Measurements from ENCODE around the gene CBLC.
A peak's percentile ranks its signal among the peaks of the same experiment; 100 is the strongest.

Gene CBLC

GRCh38 chr19:44795398-44795987, 17.8 kb downstream of the CBLC start:
- no peak for DNase-seq (ENCODE audit: extremely low read depth in 1 of 2, low read depth in 1 of 2)

- DNase-seq (ENCODE audit: extremely low read depth in 1 of 2, low read depth in 1 of 2) = no peak
Measured at GRCh38 chr19:44796701-44797115, 19.0 kb downstream of the CBLC start.

- no peak for DNase-seq (ENCODE audit: extremely low read depth in 1 of 2, low read depth in 1 of 2)
Measured at GRCh38 chr19:44799627-44800346, 22.1 kb downstream of the CBLC start.

GRCh38 chr19:44800461-44800860, 22.8 kb downstream of the CBLC start:
- DNase-seq (ENCODE audit: extremely low read depth in 1 of 2, low read depth in 1 of 2) = peak; percentile 46 to 76

DNA sequence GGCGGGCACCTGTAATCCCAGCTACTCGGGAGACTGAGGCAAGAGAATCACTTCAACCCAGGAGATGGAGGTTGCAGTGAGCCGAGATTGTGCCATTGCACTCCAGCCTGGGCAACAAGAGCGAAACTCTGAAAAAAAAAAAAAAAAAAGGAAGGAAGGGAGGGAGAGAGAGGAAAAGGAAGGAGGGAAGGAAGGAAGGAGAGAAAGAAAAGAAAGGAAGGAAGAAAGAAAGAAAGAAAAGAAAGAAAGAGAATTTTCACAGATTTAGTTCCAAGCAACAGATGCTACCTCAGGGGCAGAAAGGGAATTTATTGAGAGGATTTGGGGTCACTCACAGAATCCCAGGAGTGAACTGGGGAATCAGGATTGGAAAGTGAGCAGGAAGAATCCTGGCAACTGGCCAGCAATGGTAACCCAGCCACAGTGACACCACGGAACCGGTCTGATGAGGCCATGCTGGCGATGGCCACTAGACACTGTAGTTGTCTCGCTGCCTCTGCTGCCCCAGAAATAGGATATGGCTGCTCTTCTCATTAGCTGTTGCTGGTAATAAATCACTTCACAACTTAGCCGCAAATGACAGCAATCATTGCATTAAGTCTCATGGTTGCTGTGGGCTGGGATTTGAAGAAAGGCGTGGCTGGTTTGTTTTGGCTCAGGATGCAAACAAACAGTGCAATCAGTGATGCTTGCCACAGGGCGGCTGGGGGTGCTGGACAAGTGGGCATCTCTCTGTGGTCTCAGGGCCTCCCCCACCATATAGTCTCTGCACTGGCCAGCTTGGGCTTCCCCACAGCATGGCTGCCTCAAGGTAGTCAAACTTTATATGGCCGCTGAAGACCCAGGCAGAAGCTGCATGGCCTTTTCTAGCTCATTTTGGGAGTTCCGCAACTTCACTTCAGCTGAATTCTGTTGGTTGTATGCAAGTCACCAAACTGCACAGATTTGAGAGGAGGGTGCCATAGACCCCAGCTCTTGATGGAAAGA, 26.0 kb downstream of the CBLC start:
- no peak for DNase-seq (ENCODE audit: extremely low read depth in 1 of 2, low read depth in 1 of 2)

GRCh38 chr19:44806291-44806690, 28.6 kb downstream of the CBLC start:
- DNase-seq (ENCODE audit: extremely low read depth in 1 of 2, low read depth in 1 of 2) = no peak

DNA sequence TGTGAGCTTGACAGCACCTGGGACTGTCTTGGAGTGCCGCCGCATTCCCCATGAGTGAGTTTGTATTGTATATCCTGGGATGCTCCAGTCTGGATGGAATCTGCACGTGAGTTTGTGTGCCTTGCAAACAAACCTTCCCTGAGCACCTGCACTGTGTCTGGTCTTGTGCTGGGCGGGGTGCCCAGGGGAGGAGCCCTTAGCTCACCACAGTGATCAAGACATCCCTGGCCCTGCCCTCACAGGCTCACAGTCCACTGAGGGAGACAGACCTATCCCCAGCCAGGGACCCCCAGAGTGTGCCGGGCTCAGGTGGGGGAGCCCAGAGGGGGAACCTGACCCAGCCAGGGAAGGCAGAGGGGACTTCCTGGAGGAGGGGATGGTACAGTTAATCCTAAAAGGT, 29.5 kb downstream of the CBLC start:
- no peak for DNase-seq (ENCODE audit: extremely low read depth in 1 of 2, low read depth in 1 of 2)

- no peak for DNase-seq (ENCODE audit: extremely low read depth in 1 of 2, low read depth in 1 of 2)
Measured at GRCh38 chr19:44807652-44808462, 30.2 kb downstream of the CBLC start.

- no peak for DNase-seq (ENCODE audit: extremely low read depth in 1 of 2, low read depth in 1 of 2)
Measured at GRCh38 chr19:44808463-44809371, 31.0 kb downstream of the CBLC start, which contains the start of gene BCAM. Gene BCAM (plus strand): TSS chr19:44809103. CDS start chr19:44809125, 22 bp downstream.

- no peak for DNase-seq (ENCODE audit: extremely low read depth in 1 of 2, low read depth in 1 of 2)
Measured at GRCh38 chr19:44809577-44810233, 32.0 kb downstream of the CBLC start.

DNA sequence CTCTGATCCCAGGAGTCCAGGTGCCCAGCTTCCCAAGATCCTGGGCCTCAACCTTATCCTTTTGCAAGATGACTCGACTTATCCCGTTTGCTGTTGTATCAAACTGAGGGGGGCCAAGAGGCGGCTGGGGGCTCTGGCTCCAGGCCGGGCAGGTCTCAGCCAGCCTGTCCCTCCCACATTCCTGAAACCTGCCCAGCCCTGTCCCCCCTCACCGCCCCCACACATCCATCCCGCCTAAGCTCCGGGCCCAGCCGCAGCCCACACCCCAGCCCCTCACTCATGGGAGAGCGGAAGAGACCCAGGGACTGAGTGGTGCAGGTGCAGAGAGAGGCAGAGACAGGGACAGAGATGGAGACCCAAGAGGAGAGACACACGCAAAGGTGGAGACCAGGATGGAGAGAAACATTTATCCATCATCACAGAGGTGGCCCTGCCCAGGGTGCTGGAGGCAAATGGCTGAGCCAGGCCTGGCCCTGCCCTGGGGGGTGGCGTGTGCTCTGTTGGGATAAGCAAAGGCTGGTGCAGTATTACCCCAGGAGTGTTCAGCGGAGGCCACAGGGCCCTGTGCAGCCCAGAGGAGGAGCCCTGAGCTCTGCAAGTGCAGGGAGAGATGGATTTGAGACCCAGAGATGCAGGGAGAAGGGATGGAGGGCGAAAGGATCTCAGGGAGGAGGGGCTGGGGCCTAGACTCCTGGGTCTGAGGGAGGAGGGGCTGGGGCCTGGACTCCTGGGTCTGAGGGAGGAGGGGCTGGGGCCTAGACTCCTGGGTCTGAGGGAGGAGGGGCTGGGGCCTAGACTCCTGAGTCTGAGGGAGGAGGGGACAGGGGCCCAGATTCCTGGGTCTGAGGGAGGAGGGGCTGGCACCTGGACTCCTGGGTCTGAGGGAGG, 32.8 kb downstream of the CBLC start:
- no peak for DNase-seq (ENCODE audit: extremely low read depth in 1 of 2, low read depth in 1 of 2)

DNA sequence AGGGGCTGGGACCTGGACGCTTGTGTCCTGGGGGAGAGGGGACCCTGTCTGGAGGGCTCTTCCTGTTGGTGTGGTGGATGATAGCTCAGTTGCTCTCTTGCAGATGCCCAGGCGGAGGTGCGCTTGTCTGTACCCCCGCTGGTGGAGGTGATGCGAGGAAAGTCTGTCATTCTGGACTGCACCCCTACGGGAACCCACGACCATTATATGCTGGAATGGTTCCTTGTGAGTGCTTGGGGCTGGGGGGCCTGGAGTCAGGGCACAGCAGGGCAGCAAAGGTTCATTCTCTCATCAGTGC, 33.4 kb downstream of the CBLC start:
- no peak for DNase-seq (ENCODE audit: extremely low read depth in 1 of 2, low read depth in 1 of 2)

DNA sequence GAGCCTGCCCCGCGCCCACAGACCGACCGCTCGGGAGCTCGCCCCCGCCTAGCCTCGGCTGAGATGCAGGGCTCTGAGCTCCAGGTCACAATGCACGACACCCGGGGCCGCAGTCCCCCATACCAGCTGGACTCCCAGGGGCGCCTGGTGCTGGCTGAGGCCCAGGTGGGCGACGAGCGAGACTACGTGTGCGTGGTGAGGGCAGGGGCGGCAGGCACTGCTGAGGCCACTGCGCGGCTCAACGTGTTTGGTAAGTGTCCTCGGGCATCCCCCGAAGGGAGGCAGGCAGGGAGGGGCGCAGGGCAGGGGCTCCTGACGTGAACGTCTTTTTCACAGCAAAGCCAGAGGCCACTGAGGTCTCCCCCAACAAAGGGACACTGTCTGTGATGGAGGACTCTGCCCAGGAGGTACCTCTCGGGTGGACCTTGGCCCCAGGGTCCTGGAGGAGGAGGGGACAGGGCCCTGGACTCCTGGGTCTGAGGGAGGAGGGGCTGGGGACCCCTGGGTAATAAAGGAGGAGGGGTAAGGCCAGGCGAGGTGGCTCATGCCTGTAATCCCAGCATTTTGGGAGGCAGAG, 34.5 kb downstream of the CBLC start:
- DNase-seq (ENCODE audit: extremely low read depth in 1 of 2, low read depth in 1 of 2) = no peak

DNA sequence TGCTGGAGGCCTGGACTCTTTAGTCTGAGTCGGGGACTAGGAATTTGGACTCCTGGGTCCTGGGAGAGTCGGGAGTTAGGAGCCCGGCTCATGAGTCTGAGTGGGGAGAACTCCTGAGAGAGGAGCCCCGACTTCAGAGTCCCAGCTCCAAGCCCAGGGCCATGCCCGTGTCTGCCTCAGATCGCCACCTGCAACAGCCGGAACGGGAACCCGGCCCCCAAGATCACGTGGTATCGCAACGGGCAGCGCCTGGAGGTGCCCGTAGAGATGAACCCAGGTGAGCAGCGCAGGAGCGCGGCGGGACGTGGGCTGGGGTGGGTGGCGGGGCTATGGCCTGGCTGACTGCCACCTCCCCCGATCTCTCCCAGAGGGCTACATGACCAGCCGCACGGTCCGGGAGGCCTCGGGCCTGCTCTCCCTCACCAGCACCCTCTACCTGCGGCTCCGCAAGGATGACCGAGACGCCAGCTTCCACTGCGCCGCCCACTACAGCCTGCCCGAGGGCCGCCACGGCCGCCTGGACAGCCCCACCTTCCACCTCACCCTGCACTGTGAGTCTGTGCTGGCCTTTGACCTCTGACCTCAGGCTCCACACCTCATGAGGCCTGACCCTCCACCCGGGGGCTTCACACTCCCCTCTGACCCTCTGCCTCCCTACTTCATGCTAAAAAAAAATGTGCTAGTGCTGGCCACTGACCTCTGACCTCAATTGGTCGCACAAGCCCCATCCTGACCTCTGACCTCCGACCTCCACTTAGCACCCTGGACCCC, 35.6 kb downstream of the CBLC start:
- DNase-seq (ENCODE audit: extremely low read depth in 1 of 2, low read depth in 1 of 2) = no peak

DNA sequence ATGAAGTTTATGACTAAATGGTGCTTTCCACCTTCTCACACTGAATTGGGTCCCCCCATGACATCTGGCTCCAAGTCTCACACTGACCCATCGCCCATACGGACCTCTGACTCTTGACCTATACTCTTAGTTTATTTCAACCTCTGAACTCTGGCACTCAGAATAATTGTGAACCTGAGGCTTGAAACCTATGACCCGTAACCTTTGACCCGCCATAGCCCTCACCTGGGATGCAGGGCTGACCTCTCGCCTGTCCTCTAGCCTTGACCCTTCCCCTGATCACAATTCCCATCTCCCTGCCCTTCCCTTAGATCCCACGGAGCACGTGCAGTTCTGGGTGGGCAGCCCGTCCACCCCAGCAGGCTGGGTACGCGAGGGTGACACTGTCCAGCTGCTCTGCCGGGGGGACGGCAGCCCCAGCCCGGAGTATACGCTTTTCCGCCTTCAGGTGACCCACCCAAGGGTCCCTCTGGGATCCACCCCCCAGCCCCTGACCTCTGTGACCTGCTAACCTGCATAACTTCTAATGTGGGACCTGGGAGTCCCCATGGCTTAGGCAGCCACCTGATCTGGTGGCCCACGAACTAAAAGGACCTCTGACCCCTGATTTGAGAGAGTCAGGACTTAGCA, 36.3 kb downstream of the CBLC start:
- no peak for DNase-seq (ENCODE audit: extremely low read depth in 1 of 2, low read depth in 1 of 2)

DNA sequence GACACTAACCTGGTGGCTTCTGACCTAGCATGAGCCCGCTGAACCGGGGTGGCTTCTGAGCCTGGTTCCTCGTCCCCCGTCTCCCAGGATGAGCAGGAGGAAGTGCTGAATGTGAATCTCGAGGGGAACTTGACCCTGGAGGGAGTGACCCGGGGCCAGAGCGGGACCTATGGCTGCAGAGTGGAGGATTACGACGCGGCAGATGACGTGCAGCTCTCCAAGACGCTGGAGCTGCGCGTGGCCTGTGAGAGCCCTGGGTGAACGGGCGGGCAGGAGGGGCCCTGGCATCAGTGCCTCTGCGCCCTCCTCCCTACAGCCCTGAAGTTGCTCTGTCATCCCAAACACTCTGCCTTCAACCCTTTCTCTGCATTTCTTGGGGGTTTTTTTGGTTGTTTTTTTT, 36.8 kb downstream of the CBLC start:
- DNase-seq (ENCODE audit: extremely low read depth in 1 of 2, low read depth in 1 of 2) = no peak

DNA sequence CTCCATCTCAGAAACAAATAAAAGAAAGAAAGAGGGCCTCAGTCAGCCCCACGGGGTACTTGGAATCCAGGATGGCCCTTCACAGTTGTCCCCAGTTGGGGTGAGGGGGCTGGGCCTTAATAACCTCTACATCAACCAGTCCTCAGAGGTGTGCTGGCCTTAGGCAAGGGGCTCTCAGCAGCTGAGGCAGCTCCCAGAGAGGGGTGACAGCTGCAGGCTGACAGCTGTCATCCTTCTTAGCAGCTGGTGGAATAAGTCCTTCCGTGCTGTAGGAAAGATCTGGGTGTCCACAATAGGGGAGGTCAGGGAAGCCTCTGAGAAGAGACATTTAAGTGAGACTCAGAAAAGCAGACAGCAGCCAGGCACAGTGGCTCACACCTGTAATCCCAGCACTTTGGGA, 38.6 kb downstream of the CBLC start:
- DNase-seq (ENCODE audit: extremely low read depth in 1 of 2, low read depth in 1 of 2) = no peak

All from activated CD8-positive, alpha-beta memory T cell treated with anti-CD3 and anti-CD28 coated beads for 1 hour (primary cell).